Endothelial cell of umbilical vein (primary cell): ENCODE measurements around the gene DCLK2. TPM values are rescaled to one million over a fixed set of nuclear protein-coding genes. Genes with fewer than 3 reads are reported as not detected.

Source experiments
- BruUV-seq: library from RNA; stranded (reverse); fragments of 400-500 nt; replicated peaks from 2 replicates; lab custom pipeline; 2021; lab: Mats Ljungman, UMichigan
- CTCF ChIA-PET: fragments of 300-600, 350-600 bp; sonication (Branson Sonifier 250); formaldehyde crosslinking; loops from one replicate; lab custom pipeline; 2021; ENCODE audit warnings: antibody characterized with exemption, inconsistent platforms; lab: Charles Lee
- POLR2A ChIA-PET: fragments of 300-600, 350-600 bp; sonication (Branson Sonifier 250); formaldehyde crosslinking; loops from one replicate; lab custom pipeline; 2021; ENCODE audit warnings: antibody characterized with exemption, inconsistent platforms; lab: Charles Lee
- DNase-seq: peaks from one replicate; pipeline ENCODE4 v3.0.0-alpha.2; 2011; ENCODE audit warnings: low read depth, low spot score
- FAIRE-seq: peaks from 2 replicates; lab custom pipeline; 2011; peaks lifted over from hg19 to GRCh38; lab: Jason Lieb, UNC
- H2AFZ ChIP-seq: 2 replicates; pipeline ENCODE4 v1.6.0; 2012; ENCODE audit warnings: low read depth, low read length, control low read depth, inconsistent platforms
- H3K27ac ChIP-seq: 2 replicates; pipeline ENCODE4 v1.5.1; 2011; ENCODE audit warnings: low read depth, mild to moderate bottlenecking, control low read depth, low read length, moderate library complexity; ENCODE audit not compliant: insufficient read depth
- H3K27me3 ChIP-seq, 2 experiments: 2 replicates each; pipeline versions ENCODE4 v1.6.0 to v1.6.1; 2011; ENCODE audit warnings: low read length in 2 of 2, mixed read lengths in 1 of 2; ENCODE audit not compliant: control insufficient read depth in 2 of 2, insufficient read depth in 2 of 2
- H3K36me3 ChIP-seq, 2 experiments: 2 replicates in 1 of 2; 3 replicates in 1 of 2; pipeline ENCODE4 v1.5.1; 2011; ENCODE audit warnings: low read length in 2 of 2, mild to moderate bottlenecking in 1 of 2, moderate library complexity in 1 of 2; ENCODE audit not compliant: control insufficient read depth in 2 of 2, insufficient read depth in 2 of 2; ENCODE audit errors: extremely low read depth in 1 of 2
- H3K4me1 ChIP-seq: 3 replicates; pipeline ENCODE4 v1.5.1; 2011; ENCODE audit warnings: mild to moderate bottlenecking, low read length; ENCODE audit not compliant: control insufficient read depth, insufficient read depth; ENCODE audit errors: extremely low read depth
- H3K4me2 ChIP-seq: 2 replicates; pipeline ENCODE4 v1.6.1; 2011; ENCODE audit warnings: low read length, control low read depth, mixed read lengths; ENCODE audit not compliant: insufficient read depth
- H3K4me3 ChIP-seq, 3 experiments: fragments of 200-600 bp in 1 of 3; sonication (generic), shearing (Covaris generic) in 1 of 3; replicated peaks in 1 of 3; 2 replicates each; pipeline ENCODE4 v1.5.1; 2011 to 2016; ENCODE audit warnings: control low read depth in 3 of 3, low read length in 3 of 3, mild to moderate bottlenecking in 2 of 3, inconsistent platforms in 1 of 3, low read depth in 1 of 3, moderate library complexity in 1 of 3; ENCODE audit not compliant: insufficient read depth in 1 of 3
- H3K79me2 ChIP-seq: 2 replicates; pipeline ENCODE4 v1.6.0; 2012; ENCODE audit warnings: low read length, inconsistent platforms; ENCODE audit not compliant: control insufficient read depth, insufficient read depth
- H3K9ac ChIP-seq: replicated peaks from 2 replicates; pipeline ENCODE3; 2011; ENCODE audit warnings: low read length, control low read depth; ENCODE audit not compliant: insufficient read depth; ENCODE audit errors: extremely low read depth
- H3K9me1 ChIP-seq: replicated peaks from 3 replicates; pipeline ENCODE4 v1.6.0; 2011; ENCODE audit warnings: mild to moderate bottlenecking, low read length; ENCODE audit not compliant: control insufficient read depth, insufficient read depth; ENCODE audit errors: extremely low read depth
- H3K9me3 ChIP-seq: replicated peaks from 2 replicates; pipeline ENCODE4 v1.5.1; 2012; ENCODE audit warnings: low read length, inconsistent platforms; ENCODE audit not compliant: control insufficient read depth, insufficient read depth
- H4K20me1 ChIP-seq: replicated peaks from 2 replicates; pipeline ENCODE3; 2011; ENCODE audit warnings: mild to moderate bottlenecking, low read length; ENCODE audit not compliant: control insufficient read depth, insufficient read depth; ENCODE audit errors: extremely low read depth
- EZH2 ChIP-seq: IDR thresholded peaks from 2 replicates; pipeline ENCODE4 v1.6.1; 2012; ENCODE audit warnings: borderline replicate concordance, low read depth, mild to moderate bottlenecking, moderate library complexity, low read length, inconsistent platforms; ENCODE audit not compliant: severe bottlenecking
- FOS ChIP-seq: IDR thresholded peaks from 2 replicates; pipeline ENCODE4 v1.6.1; 2011; ENCODE audit warnings: mild to moderate bottlenecking, low read length, moderate library complexity, borderline replicate concordance; ENCODE audit not compliant: insufficient read depth
- GATA2 ChIP-seq: IDR thresholded peaks from 2 replicates; pipeline ENCODE4 v1.7.0; 2011; ENCODE audit warnings: low read depth, mild to moderate bottlenecking, moderate library complexity, mixed read lengths, low read length; ENCODE audit not compliant: insufficient read length, insufficient read depth
- JUN ChIP-seq: IDR thresholded peaks from 2 replicates; pipeline ENCODE4 v1.6.1; 2011; ENCODE audit warnings: borderline replicate concordance, low read depth; ENCODE audit not compliant: insufficient read length, insufficient read depth
- MYC ChIP-seq: IDR thresholded peaks from one replicate; pipeline ENCODE4 v1.6.1; 2011; ENCODE audit warnings: mild to moderate bottlenecking, low read depth, low read length
- POLR2A ChIP-seq: IDR thresholded peaks from 2 replicates; pipeline ENCODE4 v1.6.1; 2012; ENCODE audit warnings: low read depth, mild to moderate bottlenecking, control low read depth, low read length
- POLR2AphosphoS5 ChIP-seq: IDR thresholded peaks from 2 replicates; pipeline ENCODE4 v1.6.1; 2012; ENCODE audit warnings: low read depth, mild to moderate bottlenecking, control low read depth, low read length, moderate library complexity; ENCODE audit not compliant: insufficient read depth
- dilution Hi-C: fragments of 300-500 bp; cut with MboI; formaldehyde crosslinking; loops from one replicate; pipeline ENCODE4 v1.15.0; 2019; ENCODE audit warnings: low sequenced_read_pairs; ENCODE audit not compliant: extremely low pct_ligation_motif_present
- intact Hi-C: fragments of 100-400 bp; cut with micrococcal nuclease; formaldehyde crosslinking; loops from one replicate; pipeline ENCODE4 v1.10.0; 2022
- polyA plus RNA-seq, 4 experiments: library from polyadenylated mRNA; depleted of rRNA in 3 of 4; stranded (reverse) in 3 of 4; unstranded in 1 of 4; fragments of >200 nt; gene quantifications; 2 replicates each; pipeline versions ENCODE4 v1.2.1 to v1.2.3, GENCODE V29; 2011 to 2012; ENCODE audit warnings: missing spikeins in 1 of 4
- total RNA-seq: library from RNA; stranded (reverse); gene quantifications from 2 replicates; pipeline ENCODE4 v1.2.3, GENCODE V29; 2021
- TF ChIP-seq, protein P1 (sequence below): IDR thresholded peaks from 2 replicates; pipeline ENCODE4 v1.6.1; 2011; ENCODE audit not compliant: insufficient read depth, insufficient read length
- TF ChIP-seq, protein P2 (sequence below), 2 donors: IDR thresholded peaks; 1 replicate in 1 of 2; 2 replicates in 1 of 2; pipeline ENCODE4 v1.5.1; 2011; ENCODE audit warnings: low read length in 2 of 2, mild to moderate bottlenecking in 2 of 2, moderate library complexity in 2 of 2, control low read depth in 1 of 2, inconsistent platforms in 1 of 2, low read depth in 1 of 2; ENCODE audit not compliant: insufficient read depth in 1 of 2; ENCODE audit errors: extremely low read depth in 1 of 2

The DCLK2 gene
- total and polyA plus RNA-seq, 2 donors (not counting 3 experiments of a cell fraction or from before 2014, with no cell fraction given): 1.7 to 4.7 TPM

DNA sequence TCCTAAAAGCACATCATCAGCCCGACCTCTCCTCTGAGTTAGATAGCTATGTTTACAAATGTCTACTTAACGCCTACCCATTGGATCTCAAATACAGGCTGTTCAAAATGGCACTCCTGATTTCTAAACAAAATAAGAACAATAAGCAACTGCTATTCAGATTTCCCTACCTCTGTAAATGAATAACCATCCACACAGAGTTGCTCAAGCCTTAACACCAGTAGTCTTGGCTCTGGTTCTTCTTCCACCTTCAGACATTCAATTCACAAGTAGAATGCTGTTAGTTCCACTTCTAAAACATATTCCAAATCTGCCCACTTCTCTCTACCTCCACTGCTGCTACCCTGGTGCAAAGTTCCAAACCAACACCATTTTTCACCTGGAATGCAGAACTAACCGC lies 27.1 kb upstream of the DCLK2 start:
- H2AFZ ChIP-seq: no peak overlapping the region
- no peaks in the 10 kb centered on the region for H3K79me2 ChIP-seq
- H3K27ac ChIP-seq: no peak overlapping the region
- H3K4me2 ChIP-seq: no peak overlapping the region
- H4K20me1 ChIP-seq: no peaks in the 10 kb centered on the region
- no peak for DNase-seq
- POLR2A ChIA-PET: no interaction called here
- no peak for TF ChIP-seq POLR2A
- peaks cover 0 to 2% of the 10 kb centered on the region in 2 experiments for H3K27me3 ChIP-seq
- FAIRE-seq: no peak
- H3K9me1 ChIP-seq: no peaks in the 10 kb centered on the region
- H3K4me3 ChIP-seq: no peak overlapping the region
- no TSS peak for BruUV-seq
- no peaks in the 10 kb centered on the region for H3K4me1 ChIP-seq
- intact Hi-C loops: no loop called here
- dilution Hi-C loops: no loop called here
- no peaks in the 10 kb centered on the region for H3K36me3 ChIP-seq
- no peak overlapping the region for H3K9ac ChIP-seq
- H3K9me3 ChIP-seq: no peaks in the 10 kb centered on the region
- CTCF ChIA-PET: interaction anchor here (1.1 to 1.7 kb wide), 2 partner anchors 9 to 40 kb away, joined by 4 to 6 read pairs; no protein-coding TSS in a partner anchor

DNA sequence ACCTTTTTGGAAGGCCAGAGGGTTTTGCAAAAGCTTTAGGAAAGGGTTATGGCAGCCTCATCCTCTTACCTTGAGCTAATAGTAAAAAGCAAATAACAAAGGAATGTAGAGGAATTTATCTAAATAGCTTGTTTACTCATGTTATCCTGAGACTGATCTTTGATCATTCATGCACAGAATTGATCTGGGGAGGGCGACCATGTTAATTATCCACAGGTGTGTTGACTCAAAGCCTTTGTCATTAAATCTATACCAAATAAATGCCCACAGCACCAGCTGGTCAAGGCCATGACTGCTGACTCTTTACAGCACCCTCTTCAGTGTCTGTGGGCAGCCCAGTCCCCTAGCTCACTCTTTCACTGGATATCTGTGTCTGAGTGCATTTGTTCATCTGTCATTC lies 22.8 kb upstream of the DCLK2 start:
- FAIRE-seq: no peak
- Histone ChIP-seq H3K79me2 (no peaks in the 10 kb centered on the region), H3K36me3 (no peaks in the 10 kb centered on the region), H3K9me1 (no peaks in the 10 kb centered on the region), H3K4me2 (no peak overlapping the region), H3K4me3 (no peak overlapping the region), H3K9ac (no peak overlapping the region), H2AFZ (no peak overlapping the region), H3K4me1 (peaks cover 3% of the 10 kb centered on the region), H3K27me3 (peaks cover 0 to 2% of the 10 kb centered on the region in 2 experiments), H4K20me1 (no peaks in the 10 kb centered on the region), H3K27ac (no peak overlapping the region), H3K9me3 (no peaks in the 10 kb centered on the region)
- DNase-seq: no peak
- intact Hi-C loops: no loop called here
- dilution Hi-C loops: no loop called here
- no peak for TF ChIP-seq POLR2AphosphoS5
- TF ChIP-seq, protein P1, sequence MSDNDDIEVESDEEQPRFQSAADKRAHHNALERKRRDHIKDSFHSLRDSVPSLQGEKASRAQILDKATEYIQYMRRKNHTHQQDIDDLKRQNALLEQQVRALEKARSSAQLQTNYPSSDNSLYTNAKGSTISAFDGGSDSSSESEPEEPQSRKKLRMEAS: no peak
- no peak for TF ChIP-seq EZH2
- no peak for TF ChIP-seq GATA2
- TF ChIP-seq, protein P2, sequence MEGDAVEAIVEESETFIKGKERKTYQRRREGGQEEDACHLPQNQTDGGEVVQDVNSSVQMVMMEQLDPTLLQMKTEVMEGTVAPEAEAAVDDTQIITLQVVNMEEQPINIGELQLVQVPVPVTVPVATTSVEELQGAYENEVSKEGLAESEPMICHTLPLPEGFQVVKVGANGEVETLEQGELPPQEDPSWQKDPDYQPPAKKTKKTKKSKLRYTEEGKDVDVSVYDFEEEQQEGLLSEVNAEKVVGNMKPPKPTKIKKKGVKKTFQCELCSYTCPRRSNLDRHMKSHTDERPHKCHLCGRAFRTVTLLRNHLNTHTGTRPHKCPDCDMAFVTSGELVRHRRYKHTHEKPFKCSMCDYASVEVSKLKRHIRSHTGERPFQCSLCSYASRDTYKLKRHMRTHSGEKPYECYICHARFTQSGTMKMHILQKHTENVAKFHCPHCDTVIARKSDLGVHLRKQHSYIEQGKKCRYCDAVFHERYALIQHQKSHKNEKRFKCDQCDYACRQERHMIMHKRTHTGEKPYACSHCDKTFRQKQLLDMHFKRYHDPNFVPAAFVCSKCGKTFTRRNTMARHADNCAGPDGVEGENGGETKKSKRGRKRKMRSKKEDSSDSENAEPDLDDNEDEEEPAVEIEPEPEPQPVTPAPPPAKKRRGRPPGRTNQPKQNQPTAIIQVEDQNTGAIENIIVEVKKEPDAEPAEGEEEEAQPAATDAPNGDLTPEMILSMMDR (IDR thresholded peaks at IDR 0.05; ENCODE audit: extremely low read depth in 1 of 2, insufficient read depth in 1 of 2, low read depth in 1 of 2, low read length in 2 of 2): no peak
- TF ChIP-seq MYC: no peak
- TF ChIP-seq POLR2A: no peak
- no peak for TF ChIP-seq FOS
- TF ChIP-seq JUN: no peak
- BruUV-seq: no TSS peak
- ChIA-PET CTCF (no interaction called here), POLR2A (no interaction called here)
